ENCODE results near the gene CCNT2.

- TF ChIP-seq POU6F1 (CRISPR knock-in tag; IDR thresholded peaks at IDR 0.05; ENCODE audit: borderline replicate concordance, low read depth) (no peak), CREB5 (CRISPR knock-in tag; IDR thresholded peaks at IDR 0.05; ENCODE audit: low read depth) (no peak), ZFP3 (CRISPR knock-in tag; IDR thresholded peaks at IDR 0.05) (no peak)
Measured at GRCh38 chr2:134892282-134893035, 26.2 kb upstream of the CCNT2 start.
